GM19240 (cell line): ENCODE measurements around the gene ERBB4.

Experiments
- DNase-seq: peaks from one replicate; pipeline ENCODE4 v3.0.0; 2011; ENCODE audit warnings: low spot score; ENCODE audit not compliant: insufficient read length

Gene ERBB4

GRCh38 chr2:211931314-211931713 lies 607.3 kb downstream of the ERBB4 start:
- DNase-seq = no peak

DNA sequence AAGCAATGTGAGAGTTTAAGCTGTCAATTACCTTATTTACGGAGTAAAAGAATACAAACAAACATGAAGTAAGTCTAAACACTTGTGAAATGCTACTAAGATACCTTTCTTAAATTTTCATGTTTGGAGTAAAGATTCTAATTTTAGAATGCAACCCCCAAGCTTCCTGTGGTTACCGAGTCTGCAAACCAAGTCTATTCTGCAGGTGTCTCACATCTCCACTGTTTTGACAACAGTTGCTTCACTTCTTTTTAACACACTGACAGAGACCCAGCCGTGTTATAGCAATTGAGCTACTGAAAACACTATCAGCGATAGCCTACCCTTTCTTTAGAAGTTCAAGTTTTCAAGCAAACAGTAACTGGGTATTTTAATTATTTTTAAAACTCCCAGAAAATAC lies 608.3 kb downstream of the ERBB4 start:
- DNase-seq = no peak

GRCh38 chr2:211928201-211928600 lies 610.4 kb downstream of the ERBB4 start:
- no peak for DNase-seq

- DNase-seq = no peak
These were observed 615.6 kb downstream of the ERBB4 start for GRCh38 chr2:211923019-211923418.

- no peak for DNase-seq
These were observed 634.6 kb downstream of the ERBB4 start for GRCh38 chr2:211903961-211904360.

- no peak for DNase-seq
These were observed 637.3 kb downstream of the ERBB4 start for GRCh38 chr2:211901226-211901846.

GRCh38 chr2:211900518-211900917 lies 638.1 kb downstream of the ERBB4 start:
- no peak for DNase-seq

- no peak for DNase-seq
These were observed 638.6 kb downstream of the ERBB4 start for GRCh38 chr2:211900000-211900399.

DNA sequence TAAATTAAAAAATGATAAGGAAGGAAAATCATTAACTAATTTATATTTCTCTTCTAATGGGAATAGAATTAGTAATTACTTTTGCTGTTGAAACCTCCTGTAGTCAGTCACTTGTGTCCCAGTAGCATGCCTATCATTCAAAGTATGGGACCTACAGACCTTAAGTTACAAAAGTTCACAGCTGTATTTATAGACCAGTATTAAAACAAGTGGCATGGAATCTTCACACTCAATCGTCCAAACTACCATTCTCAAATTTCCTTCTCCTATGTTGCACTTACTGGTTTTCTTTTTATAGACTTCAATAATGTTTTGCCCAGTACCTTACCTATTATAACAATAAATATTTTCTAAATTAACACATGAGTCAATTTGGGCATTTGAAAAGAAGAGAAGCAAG lies 639.9 kb downstream of the ERBB4 start:
- DNase-seq = no peak

GRCh38 chr2:211881449-211881848 lies 657.2 kb downstream of the ERBB4 start:
- no peak for DNase-seq

GRCh38 chr2:211879323-211879722 lies 659.3 kb downstream of the ERBB4 start:
- DNase-seq = no peak

DNA sequence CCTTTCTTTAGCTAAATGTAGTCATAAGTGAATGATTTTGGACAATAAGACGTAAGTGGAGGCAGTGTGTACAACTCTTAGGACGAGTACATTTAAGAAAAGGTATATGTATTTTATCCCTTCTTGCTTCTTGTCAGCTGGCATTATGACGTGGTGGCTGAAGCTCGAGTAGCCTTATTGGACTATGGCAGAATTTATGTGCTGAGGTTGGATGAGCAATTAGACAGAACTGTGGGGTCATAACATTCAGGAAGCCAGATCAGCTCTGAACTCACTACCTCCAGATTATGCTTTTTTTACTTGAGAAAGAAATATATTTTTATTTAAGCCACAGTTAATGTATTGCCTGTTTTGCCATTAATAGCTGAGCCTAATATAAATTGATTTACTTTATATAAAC lies 661.5 kb downstream of the ERBB4 start:
- no peak for DNase-seq

DNA sequence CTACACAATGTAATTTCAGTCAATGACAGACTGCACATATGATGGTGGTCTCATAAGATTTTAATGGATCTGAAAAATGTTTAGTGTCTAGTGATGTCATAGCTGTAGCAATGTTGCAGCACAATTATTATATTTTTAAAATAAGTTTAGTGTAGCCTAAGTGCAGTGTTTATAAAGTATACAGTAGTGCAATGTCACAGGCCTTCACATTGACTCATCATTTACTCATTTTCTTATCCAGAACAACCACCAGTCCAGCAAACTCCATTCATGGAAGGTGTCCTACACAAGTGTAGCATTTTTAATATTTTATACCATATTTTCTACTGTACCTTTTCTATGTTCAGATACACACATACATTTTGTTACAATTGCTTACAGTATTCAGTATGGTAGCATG lies 663.1 kb downstream of the ERBB4 start:
- no peak for DNase-seq

- DNase-seq = no peak
These were observed 669.5 kb downstream of the ERBB4 start for GRCh38 chr2:211868996-211869533.

DNA sequence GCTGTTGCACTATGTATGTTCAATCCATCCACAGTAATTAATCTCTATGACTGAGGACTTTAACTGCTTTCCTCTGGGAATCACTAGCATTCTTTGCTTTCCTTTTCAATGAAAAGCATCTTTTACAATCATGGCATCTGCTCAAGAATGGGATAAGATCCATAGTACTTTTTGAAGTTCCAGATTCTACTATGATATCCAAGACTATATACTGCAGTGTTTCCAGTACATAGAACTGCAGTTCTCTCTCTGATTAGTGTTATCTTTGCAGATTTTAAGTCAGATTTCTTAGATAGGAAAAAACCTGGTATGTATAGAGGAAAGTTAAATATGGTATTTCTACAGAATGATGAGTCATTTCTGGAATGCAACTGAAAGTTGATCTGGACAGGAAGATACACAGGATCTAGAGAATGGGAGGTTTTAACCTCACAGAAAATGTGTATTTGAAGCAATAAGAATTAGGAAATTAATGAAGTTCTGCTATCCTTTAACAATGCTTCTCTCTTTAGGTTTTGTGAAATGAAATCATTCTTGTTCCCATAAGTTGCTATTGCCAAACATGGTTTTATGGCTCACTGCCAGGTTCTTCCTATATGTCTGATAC lies 670.7 kb downstream of the ERBB4 start:
- no peak for DNase-seq

GRCh38 chr2:211864328-211864727 lies 674.3 kb downstream of the ERBB4 start:
- no peak for DNase-seq

- no peak for DNase-seq
These were observed 678.4 kb downstream of the ERBB4 start for GRCh38 chr2:211860224-211860623.

GRCh38 chr2:211854832-211855231 lies 683.8 kb downstream of the ERBB4 start:
- no peak for DNase-seq

GRCh38 chr2:211846714-211847113 lies 691.9 kb downstream of the ERBB4 start:
- no peak for DNase-seq

GRCh38 chr2:211846036-211846400 lies 692.6 kb downstream of the ERBB4 start:
- no peak for DNase-seq

DNA sequence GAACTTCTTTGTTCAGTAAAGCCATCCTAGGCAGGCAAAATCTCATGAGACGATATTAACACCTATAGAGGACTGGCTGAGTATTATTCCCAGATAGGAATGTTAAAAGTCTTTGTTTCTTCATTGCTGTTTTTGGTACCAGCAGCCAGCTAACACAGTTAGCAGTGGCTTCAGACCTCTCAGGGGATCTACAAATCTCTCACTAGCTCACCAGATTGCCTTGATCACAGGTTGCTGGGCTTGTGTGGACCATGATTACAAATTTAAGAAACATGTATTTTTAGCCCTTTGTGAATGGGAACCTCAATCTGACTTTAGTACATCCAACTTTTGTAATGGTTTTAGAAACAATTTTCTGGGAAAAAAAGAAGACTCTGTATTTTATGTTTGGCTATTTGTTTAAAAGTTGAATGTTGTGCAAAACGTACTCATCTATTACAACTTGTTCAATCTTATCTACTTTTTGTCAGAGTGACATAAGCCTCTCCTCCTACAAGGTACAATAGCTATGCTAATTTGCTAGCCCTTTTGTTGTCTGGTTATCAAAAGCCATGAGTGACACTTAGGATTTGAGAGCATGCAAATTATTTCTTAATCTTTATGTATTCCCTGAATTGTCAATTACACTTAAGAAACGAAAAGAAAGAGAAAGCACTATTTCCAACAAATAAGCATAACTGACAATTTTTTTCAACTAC lies 693.1 kb downstream of the ERBB4 start:
- DNase-seq = no peak

DNA sequence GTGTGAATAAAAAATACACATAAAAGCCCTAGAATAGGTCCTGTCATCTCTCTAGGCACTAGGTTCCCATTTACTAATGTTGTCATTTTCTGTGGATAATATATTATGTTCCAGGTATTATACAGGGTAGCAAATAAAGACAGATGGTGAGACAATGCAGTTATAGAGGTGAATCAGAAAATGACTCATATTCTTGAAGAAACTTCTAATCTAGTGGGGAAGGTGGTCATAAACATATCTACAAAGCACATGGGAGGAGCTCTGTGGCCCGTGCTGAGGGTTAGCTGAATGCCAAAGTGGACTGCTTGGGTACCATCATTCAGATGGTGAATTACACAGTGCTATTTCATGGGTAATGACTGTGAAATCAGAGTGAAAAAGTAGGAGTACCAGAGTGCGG lies 700.9 kb downstream of the ERBB4 start:
- DNase-seq = no peak

- no peak for DNase-seq
These were observed 701.4 kb downstream of the ERBB4 start for GRCh38 chr2:211837206-211837605.
